ENCODE measurements around the gene RAB6B.

- TF ChIP-seq, protein P1, sequence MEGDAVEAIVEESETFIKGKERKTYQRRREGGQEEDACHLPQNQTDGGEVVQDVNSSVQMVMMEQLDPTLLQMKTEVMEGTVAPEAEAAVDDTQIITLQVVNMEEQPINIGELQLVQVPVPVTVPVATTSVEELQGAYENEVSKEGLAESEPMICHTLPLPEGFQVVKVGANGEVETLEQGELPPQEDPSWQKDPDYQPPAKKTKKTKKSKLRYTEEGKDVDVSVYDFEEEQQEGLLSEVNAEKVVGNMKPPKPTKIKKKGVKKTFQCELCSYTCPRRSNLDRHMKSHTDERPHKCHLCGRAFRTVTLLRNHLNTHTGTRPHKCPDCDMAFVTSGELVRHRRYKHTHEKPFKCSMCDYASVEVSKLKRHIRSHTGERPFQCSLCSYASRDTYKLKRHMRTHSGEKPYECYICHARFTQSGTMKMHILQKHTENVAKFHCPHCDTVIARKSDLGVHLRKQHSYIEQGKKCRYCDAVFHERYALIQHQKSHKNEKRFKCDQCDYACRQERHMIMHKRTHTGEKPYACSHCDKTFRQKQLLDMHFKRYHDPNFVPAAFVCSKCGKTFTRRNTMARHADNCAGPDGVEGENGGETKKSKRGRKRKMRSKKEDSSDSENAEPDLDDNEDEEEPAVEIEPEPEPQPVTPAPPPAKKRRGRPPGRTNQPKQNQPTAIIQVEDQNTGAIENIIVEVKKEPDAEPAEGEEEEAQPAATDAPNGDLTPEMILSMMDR (IDR thresholded peaks at IDR 0.05; ENCODE audit: low read depth, low read length) = no peak
- TF ChIP-seq POLR2A (IDR thresholded peaks at IDR 0.05; ENCODE audit: extremely low read depth, insufficient read length) = no peak
Observed at GRCh38 chr3:133882986-133883586, 12.6 kb downstream of the RAB6B start.

Data from NB4 (cell line).